GM19099 (cell line): Measurements from ENCODE around the gene SVEP1.

Experiments
- POLR2A ChIP-seq: IDR thresholded peaks from 3 replicates; pipeline ENCODE4 v1.6.1; 2011; ENCODE audit warnings: low read depth; ENCODE audit not compliant: insufficient read length; ENCODE audit errors: extremely low read depth

The SVEP1 gene

DNA sequence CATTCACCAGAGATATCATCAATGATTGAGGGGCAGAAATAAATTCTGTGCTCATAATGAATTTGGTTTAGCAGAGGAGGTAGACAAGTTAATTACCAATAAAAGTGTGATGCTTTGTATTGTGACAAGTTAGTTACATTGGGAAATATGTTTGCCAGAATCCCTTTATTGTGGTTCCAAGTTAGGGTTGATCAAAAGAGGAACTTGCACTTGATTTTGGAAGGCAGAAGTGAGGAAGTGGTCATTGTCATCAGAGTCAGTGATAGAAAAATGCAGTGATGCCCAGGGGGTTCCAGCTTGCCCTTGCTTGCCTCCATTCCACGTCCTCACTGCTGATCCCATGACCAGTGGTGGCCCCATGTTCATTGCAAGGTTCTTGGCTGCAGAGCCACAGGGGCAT is 69.7 kb downstream of the SVEP1 start:
- no peak for TF ChIP-seq POLR2A

- TF ChIP-seq POLR2A: no peak
These were observed 76.7 kb downstream of the SVEP1 start for GRCh38 chr9:110502842-110503241.

GRCh38 chr9:110499608-110500007 is 79.9 kb downstream of the SVEP1 start:
- no peak for TF ChIP-seq POLR2A

DNA sequence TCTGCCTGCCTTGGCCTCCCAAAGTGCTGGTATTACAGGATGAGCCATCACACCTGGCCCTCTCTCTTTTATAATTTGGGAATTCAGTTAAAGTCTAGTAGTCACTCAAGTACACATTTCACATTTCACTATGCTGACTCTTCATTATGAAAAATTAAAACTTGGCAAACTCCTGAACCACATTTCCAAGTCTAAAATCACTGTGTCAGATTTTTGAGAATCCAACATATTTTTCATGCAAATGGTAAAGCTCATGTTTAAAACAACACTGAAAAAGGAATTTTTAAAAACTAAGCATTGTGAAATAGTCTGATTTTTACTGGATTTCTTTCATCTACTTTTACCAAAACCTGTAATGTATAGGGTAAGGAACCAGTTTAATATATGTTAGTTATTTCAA is 92.3 kb downstream of the SVEP1 start:
- no peak for TF ChIP-seq POLR2A

DNA sequence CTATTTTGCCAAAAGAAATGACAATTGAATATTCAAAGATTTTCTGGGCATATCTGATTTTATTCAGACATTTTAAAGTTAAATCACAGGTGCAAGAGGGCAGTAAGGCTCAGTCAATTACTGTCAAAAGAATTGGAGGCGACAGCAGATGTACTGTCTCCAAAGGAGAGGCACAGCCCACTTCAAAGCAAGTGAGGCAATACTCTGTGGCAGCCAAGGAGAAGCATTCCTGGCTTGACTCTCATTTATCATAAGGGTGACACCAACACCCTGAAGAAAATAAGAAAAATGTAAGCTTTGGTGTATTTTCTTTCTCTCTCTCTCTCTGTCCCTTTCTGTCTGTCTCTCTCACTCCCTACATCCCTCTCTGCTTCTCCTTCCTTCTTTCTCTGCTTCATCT is 93.3 kb downstream of the SVEP1 start:
- no peak for TF ChIP-seq POLR2A

DNA sequence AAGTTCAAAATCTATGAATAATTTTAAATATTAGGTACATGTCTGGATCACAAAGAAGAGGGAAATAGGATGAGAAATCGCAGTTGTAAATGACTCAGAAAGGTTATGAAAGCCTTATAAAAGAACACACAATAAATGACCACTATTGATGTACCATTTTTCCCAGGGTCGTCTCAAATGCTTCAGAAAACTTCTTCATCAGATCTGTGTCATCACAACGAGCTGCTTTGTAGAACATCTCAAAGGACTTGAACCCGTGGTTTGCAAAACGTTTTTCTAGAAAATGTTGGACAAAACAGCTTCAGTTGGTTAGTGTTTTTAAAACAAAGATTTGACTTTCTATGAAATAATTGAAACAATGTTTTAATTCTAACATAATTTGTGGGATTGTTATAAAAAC is 100.1 kb downstream of the SVEP1 start:
- TF ChIP-seq POLR2A: no peak

DNA sequence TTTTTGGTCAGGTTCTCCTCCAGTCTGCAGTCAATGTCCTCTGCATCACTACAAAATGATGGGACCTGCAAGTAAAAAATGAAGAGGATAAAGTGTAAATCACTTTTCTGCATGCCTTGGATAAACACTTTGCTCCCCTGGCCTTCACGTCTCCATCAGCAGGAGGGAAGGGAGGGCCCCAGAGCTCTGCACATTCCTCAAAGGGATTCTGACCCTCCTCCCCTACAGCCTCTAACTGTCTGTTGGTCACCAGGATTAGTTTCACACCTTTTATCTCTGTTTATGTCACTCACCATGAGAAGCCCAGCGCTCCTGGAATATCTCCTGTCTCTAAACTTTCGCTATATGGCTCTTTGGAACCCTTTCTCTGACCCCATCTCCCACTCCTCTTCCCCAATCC is 103.3 kb downstream of the SVEP1 start:
- TF ChIP-seq POLR2A: no peak

DNA sequence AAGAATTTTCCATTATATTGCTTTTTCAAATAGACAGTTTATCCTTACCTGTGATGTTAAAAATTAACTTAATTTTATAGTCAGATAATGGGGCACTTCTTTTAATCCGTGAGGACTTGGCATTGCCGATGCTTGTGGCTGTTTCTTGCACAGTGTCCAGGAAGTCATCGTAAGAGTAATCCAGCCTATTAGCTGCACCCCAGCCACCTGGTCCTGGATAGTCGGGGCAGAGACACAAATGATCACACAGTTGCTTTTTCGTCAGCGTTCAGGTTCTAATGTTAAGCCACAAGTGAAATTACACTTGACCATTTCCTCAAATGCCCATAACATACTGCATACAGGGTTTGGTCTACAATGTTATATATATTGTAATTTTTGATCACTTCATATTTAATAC is 107.4 kb downstream of the SVEP1 start:
- no peak for TF ChIP-seq POLR2A

GRCh38 chr9:110468950-110469349 is 110.6 kb downstream of the SVEP1 start:
- no peak for TF ChIP-seq POLR2A

- no peak for TF ChIP-seq POLR2A
These were observed 114.4 kb downstream of the SVEP1 start for GRCh38 chr9:110465190-110465589.

GRCh38 chr9:110464321-110464720 is 115.2 kb downstream of the SVEP1 start:
- no peak for TF ChIP-seq POLR2A

- TF ChIP-seq POLR2A: no peak
These were observed 116.0 kb downstream of the SVEP1 start for GRCh38 chr9:110463499-110463898.

DNA sequence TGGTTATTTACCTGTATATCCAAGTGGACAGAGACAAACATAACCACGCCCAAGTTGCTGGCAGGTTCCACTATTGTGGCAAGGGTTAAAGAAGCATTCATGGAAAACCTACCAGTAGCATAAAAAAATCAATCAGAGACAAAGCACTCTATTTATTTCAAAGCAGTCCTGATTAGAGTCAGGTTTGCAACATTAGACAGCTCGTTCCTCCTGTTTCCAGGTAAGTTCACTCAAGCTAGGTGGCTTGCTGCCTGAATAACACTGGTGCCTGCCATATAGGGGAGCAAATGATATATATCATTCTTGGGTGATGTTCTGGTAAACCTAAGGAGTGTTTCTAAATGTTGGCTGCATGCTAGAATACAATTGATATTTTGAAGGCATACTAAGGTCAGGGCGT is 122.3 kb downstream of the SVEP1 start:
- no peak for TF ChIP-seq POLR2A

DNA sequence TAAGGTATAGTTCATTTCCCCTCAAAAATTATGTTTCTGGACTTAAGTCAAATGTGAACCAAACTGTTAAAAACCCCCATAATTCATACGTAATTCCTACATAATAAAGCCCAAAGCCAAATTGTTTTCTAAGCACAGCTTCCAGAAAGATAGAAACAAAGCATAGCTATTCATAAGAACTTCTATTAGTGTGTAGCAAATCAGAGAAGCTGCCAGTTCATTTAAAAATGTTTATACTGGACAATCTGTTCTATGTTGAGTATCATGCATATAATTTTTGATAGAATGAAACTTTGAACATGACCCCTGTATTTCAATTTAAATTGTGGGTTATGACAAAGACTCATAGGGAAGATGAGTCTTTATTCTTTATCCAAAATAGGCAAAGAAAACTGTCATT is 122.9 kb downstream of the SVEP1 start:
- no peak for TF ChIP-seq POLR2A

DNA sequence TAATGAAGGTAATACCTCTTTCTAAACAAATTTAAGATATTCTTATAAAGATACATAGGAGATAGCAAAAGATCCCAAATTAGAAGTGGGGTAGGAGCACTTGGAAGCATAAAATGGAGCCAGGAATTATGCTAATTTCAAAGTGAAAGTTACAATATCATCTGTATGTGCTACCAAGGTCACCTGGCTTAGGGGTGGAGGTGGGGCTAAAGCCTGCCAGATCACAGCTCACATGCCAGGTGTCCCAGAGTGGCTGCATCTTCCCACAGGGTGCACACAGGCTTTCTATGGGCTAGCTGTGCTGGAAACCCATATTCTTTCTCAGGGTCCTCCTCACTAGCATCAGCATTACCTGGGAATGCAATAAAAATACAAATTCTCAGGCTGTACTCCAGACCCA is 123.7 kb downstream of the SVEP1 start:
- no peak for TF ChIP-seq POLR2A

- TF ChIP-seq POLR2A: no peak
These were observed 127.2 kb downstream of the SVEP1 start for GRCh38 chr9:110452227-110452801.

DNA sequence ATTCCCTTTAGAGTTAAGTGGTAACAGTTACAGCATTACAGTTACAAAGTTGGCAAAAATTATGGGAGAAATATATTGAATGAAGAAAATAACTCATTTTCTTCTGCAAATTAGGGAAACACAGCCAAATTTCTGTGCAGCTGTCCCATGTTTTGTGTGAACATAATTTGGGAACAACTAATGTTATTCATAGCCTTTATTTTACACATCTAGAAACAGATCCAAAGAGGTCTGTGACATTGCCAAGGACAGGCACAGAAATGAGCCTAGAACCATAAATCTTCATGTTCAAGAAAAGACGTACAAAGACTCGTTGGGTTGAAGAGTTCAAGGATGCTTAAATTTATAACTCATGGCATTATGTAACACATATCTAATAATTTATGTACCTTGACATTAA is 127.8 kb downstream of the SVEP1 start:
- TF ChIP-seq POLR2A: no peak
